Breast epithelium (tissue), 3 donors: Measurements from ENCODE around the gene SLC22A12.

Experiments
- CTCF ChIP-seq, 3 donors: fragments of 450-650 bp; IDR thresholded peaks; one replicate each; pipeline ENCODE4 v1.5.1; 2016 to 2017; ENCODE audit warnings: antibody characterized with exemption in 3 of 3, mild to moderate bottlenecking in 3 of 3, moderate library complexity in 3 of 3
- POLR2A ChIP-seq: fragments of 450-650 bp; IDR thresholded peaks from one replicate; pipeline ENCODE4 v1.6.1; 2016; ENCODE audit warnings: antibody characterized with exemption, mild to moderate bottlenecking, moderate library complexity
- POLR2AphosphoS5 ChIP-seq, 3 donors: sonication (generic); formaldehyde crosslinking; IDR thresholded peaks; one replicate each; pipeline ENCODE4 v1.6.1; 2017; ENCODE audit warnings: antibody characterized with exemption in 3 of 3

GRCh38 chr11:64605656-64606585 is 14.9 kb downstream of the SLC22A12 start:
- TF ChIP-seq CTCF (IDR thresholded peaks at IDR 0.05) (no peak), POLR2A (no peak), POLR2AphosphoS5 (IDR thresholded peaks at IDR 0.05) (no peak)
